H1 (cell line): ENCODE results near the gene PCSK9. TPM values are rescaled to one million over a fixed set of nuclear protein-coding genes. Genes with fewer than 3 reads are reported as not detected.

ENCODE experiments used
- CTCF ChIA-PET: fragments of 300-600 bp; sonication (Branson Sonifier 250); formaldehyde crosslinking; loops from one replicate; lab custom pipeline; 2021; ENCODE audit not compliant: partially characterized antibody; lab: Charles Lee
- POLR2A ChIA-PET: fragments of 300-600 bp; sonication (Branson Sonifier 250); formaldehyde crosslinking; loops from one replicate; lab custom pipeline; 2021; ENCODE audit warnings: inconsistent platforms; ENCODE audit not compliant: partially characterized antibody; lab: Charles Lee
- DNase-seq, 2 experiments: peaks; one replicate each; pipeline versions ENCODE4 v3.0.0 to v3.0.0-alpha.2; 2010 to 2022; ENCODE audit warnings: low spot score in 2 of 2, low read depth in 1 of 2, mixed read lengths in 1 of 2
- FAIRE-seq: peaks from 2 replicates; lab custom pipeline; 2011; peaks lifted over from hg19 to GRCh38; lab: Jason Lieb, UNC
- H2AFZ ChIP-seq: 2 replicates; pipeline ENCODE4 v1.8.1; 2012; ENCODE audit warnings: low read length, inconsistent platforms
- H2AK5ac ChIP-seq: 2 replicates; pipeline ENCODE4 v1.6.1; 2013; ENCODE audit warnings: low read depth, low read length
- H2BK120ac ChIP-seq: replicated peaks from 2 replicates; pipeline ENCODE3; 2013; ENCODE audit warnings: low read depth, low read length, inconsistent platforms
- H2BK12ac ChIP-seq: 2 replicates; pipeline ENCODE4 v1.6.1; 2013; ENCODE audit warnings: low read depth, low read length
- H2BK15ac ChIP-seq: 2 replicates; pipeline ENCODE4 v1.6.1; 2013; ENCODE audit warnings: low read length
- H2BK20ac ChIP-seq: 2 replicates; pipeline ENCODE4 v1.6.1; 2013; ENCODE audit warnings: low read length
- H2BK5ac ChIP-seq: 2 replicates; pipeline ENCODE4 v1.6.1; 2013; ENCODE audit warnings: low read depth, low read length
- H3K14ac ChIP-seq: 2 replicates; pipeline ENCODE4 v1.6.1; 2013; ENCODE audit warnings: inconsistent platforms; ENCODE audit not compliant: insufficient read length
- H3K18ac ChIP-seq: 2 replicates; pipeline ENCODE4 v1.6.1; 2013; ENCODE audit warnings: low read length; ENCODE audit errors: extremely low read depth
- H3K23ac ChIP-seq: 2 replicates; pipeline ENCODE4 v1.6.1; 2013; ENCODE audit warnings: inconsistent platforms; ENCODE audit not compliant: insufficient read length
- H3K23me2 ChIP-seq: 2 replicates; pipeline ENCODE4 v1.6.1; 2013; ENCODE audit warnings: low read depth, low read length
- H3K27ac ChIP-seq: 2 replicates; pipeline ENCODE4 v1.6.1; 2011; ENCODE audit warnings: low read depth, low read length, inconsistent platforms
- H3K27me3 ChIP-seq, 4 experiments: replicated peaks in 1 of 4; 1 replicate in 1 of 4; 2 replicates in 3 of 4; pipeline versions ENCODE4 v1.6.1 to v1.8.1; 2011 to 2013; ENCODE audit warnings: low read length in 3 of 4, mild to moderate bottlenecking in 3 of 4, inconsistent platforms in 2 of 4, mixed read lengths in 2 of 4, moderate library complexity in 1 of 4; ENCODE audit not compliant: control insufficient read depth in 3 of 4, insufficient read depth in 3 of 4; ENCODE audit errors: extremely low read depth in 1 of 4
- H3K36me3 ChIP-seq, 4 experiments: 2 replicates each; pipeline versions ENCODE4 v1.6.1 to v1.8.1; 2011 to 2013; ENCODE audit warnings: mild to moderate bottlenecking in 4 of 4, low read length in 3 of 4, moderate library complexity in 2 of 4, control low read depth in 1 of 4, inconsistent platforms in 1 of 4; ENCODE audit not compliant: insufficient read depth in 4 of 4, control insufficient read depth in 2 of 4
- H3K4ac ChIP-seq: replicated peaks from 2 replicates; pipeline ENCODE3; 2013; ENCODE audit warnings: low read length, low read depth, mixed read lengths, inconsistent platforms; ENCODE audit not compliant: insufficient read length
- H3K4me1 ChIP-seq, 4 experiments: replicated peaks in 1 of 4; 1 replicate in 1 of 4; 2 replicates in 3 of 4; pipeline versions ENCODE4 v1.6.1 to v1.8.1; 2011 to 2013; ENCODE audit warnings: low read length in 3 of 4, inconsistent platforms in 2 of 4, mixed read lengths in 1 of 4; ENCODE audit not compliant: insufficient read depth in 4 of 4, control insufficient read depth in 3 of 4
- H3K4me2 ChIP-seq, 2 experiments: 2 replicates each; pipeline versions ENCODE4 v1.6.1 to v1.8.1; 2011 to 2013; ENCODE audit warnings: low read depth in 2 of 2, low read length in 2 of 2, control low read depth in 1 of 2, inconsistent platforms in 1 of 2, mild to moderate bottlenecking in 1 of 2; ENCODE audit not compliant: insufficient read depth in 1 of 2
- H3K4me3 ChIP-seq, 4 experiments: fragments of 200-600, 300-600 bp in 1 of 4; sonication (generic), shearing (Covaris generic), sonication (Bioruptor Twin) in 1 of 4; 2 replicates each; pipeline versions ENCODE4 v1.5.1 to v1.8.1; 2011 to 2016; ENCODE audit warnings: low read length in 4 of 4, low read depth in 3 of 4, control low read depth in 2 of 4, inconsistent platforms in 2 of 4, mild to moderate bottlenecking in 2 of 4, mixed read lengths in 1 of 4, moderate library complexity in 1 of 4; ENCODE audit not compliant: insufficient read depth in 2 of 4; ENCODE audit errors: extremely low read depth in 1 of 4
- H3K56ac ChIP-seq: replicated peaks from 2 replicates; pipeline ENCODE3; 2013; ENCODE audit warnings: low read depth, mild to moderate bottlenecking, mixed read lengths, low read length, inconsistent platforms; ENCODE audit not compliant: insufficient read length
- H3K79me1 ChIP-seq: 2 replicates; pipeline ENCODE4 v1.6.1; 2013; ENCODE audit warnings: low read depth, low read length, control low read depth
- H3K79me2 ChIP-seq, 2 experiments: 2 replicates each; pipeline versions ENCODE4 v1.6.1 to v1.8.1; 2012 to 2013; ENCODE audit warnings: low read length in 2 of 2, mild to moderate bottlenecking in 2 of 2, inconsistent platforms in 1 of 2; ENCODE audit not compliant: insufficient read depth in 2 of 2, control insufficient read depth in 1 of 2
- H3K9ac ChIP-seq, 4 experiments: replicated peaks in 1 of 4; 1 replicate in 1 of 4; 2 replicates in 3 of 4; pipeline versions ENCODE4 v1.6.1 to v1.8.1; 2011 to 2013; ENCODE audit warnings: low read depth in 3 of 4, low read length in 3 of 4, control low read depth in 2 of 4, mild to moderate bottlenecking in 2 of 4, moderate library complexity in 2 of 4, inconsistent platforms in 1 of 4; ENCODE audit errors: extremely low read depth in 1 of 4
- H3K9me3 ChIP-seq, 2 experiments: 2 replicates each; pipeline versions ENCODE4 v1.6.1 to v1.8.1; 2012 to 2013; ENCODE audit warnings: mild to moderate bottlenecking in 2 of 2, moderate library complexity in 2 of 2, control low read depth in 1 of 2, inconsistent platforms in 1 of 2, low read depth in 1 of 2, low read length in 1 of 2, mixed read lengths in 1 of 2; ENCODE audit not compliant: insufficient read depth in 2 of 2
- H4K20me1 ChIP-seq, 2 experiments: replicated peaks in 1 of 2; 2 replicates each; pipeline versions ENCODE3 to v1.8.1; 2011 to 2013; ENCODE audit warnings: inconsistent platforms in 2 of 2, low read length in 2 of 2, mild to moderate bottlenecking in 1 of 2; ENCODE audit not compliant: insufficient read depth in 2 of 2, control insufficient read depth in 1 of 2
- H4K5ac ChIP-seq: 2 replicates; pipeline ENCODE4 v1.6.1; 2013; ENCODE audit warnings: low read length, low read depth, mixed read lengths, inconsistent platforms; ENCODE audit not compliant: insufficient read length
- H4K8ac ChIP-seq: 2 replicates; pipeline ENCODE4 v1.8.0; 2013; ENCODE audit warnings: mild to moderate bottlenecking, moderate library complexity, low read length, inconsistent platforms; ENCODE audit not compliant: insufficient read depth; ENCODE audit errors: extremely low read depth
- H4K91ac ChIP-seq: replicated peaks from 2 replicates; pipeline ENCODE3; 2013; ENCODE audit warnings: low read length, mixed read lengths, inconsistent platforms; ENCODE audit not compliant: insufficient read length
- CREB1 ChIP-seq: IDR thresholded peaks from 2 replicates; pipeline ENCODE4 v1.6.1; 2012; ENCODE audit warnings: inconsistent platforms
- RBBP5 ChIP-seq: IDR thresholded peaks from 2 replicates; pipeline ENCODE4 v1.7.1; 2012; ENCODE audit warnings: low read depth, mild to moderate bottlenecking, inconsistent platforms, low read length, moderate library complexity, borderline replicate concordance
- WGBS, 2 experiments: shearing (Covaris generic) in 1 of 2; methylation state at CpG; one replicate each; pipeline versions ENCODE4 v1.1.6 to v1.1.7; 2013 to 2015; ENCODE audit warnings: low lambda C conversion rate in 2 of 2, mixed read lengths in 2 of 2, inconsistent platforms in 1 of 2, low coverage in 1 of 2, missing lambda C conversion rate in 1 of 2; ENCODE audit not compliant: insufficient replicate concordance in 2 of 2, insufficient coverage in 1 of 2, insufficient read length in 1 of 2; ENCODE audit errors: extremely low coverage in 1 of 2, missing lambda C conversion rate in 1 of 2; 5-methylcytosine and 5-hydroxymethylcytosine counted together
- polyA plus RNA-seq, 7 experiments: library from polyadenylated mRNA; depleted of rRNA in 3 of 7; stranded (reverse) in 5 of 7; unstranded in 2 of 7; fragments of >200 nt in 5 of 7; fragments of 200-250 nt in 2 of 7; gene quantifications; 1 replicate in 5 of 7; 2 replicates in 1 of 7; 4 replicates in 1 of 7; pipeline versions ENCODE4 v1.2.1 to v1.2.3, GENCODE V29; 2011 to 2013; ENCODE audit warnings: missing spikeins in 2 of 7, mixed read lengths in 2 of 7
- total RNA-seq: library from RNA; stranded (reverse); fragmentation: NEBNext Ultra II Directional; extraction: Animal tissue kit (Norgen Biotek cat#: 25700); gene quantifications from 2 replicates; pipeline ENCODE4 v1.2.1, GENCODE V29; 2021

Gene PCSK9
- total and polyA plus RNA-seq, 2 of the 8 experiments (the other 6 are each of a cell fraction or from before 2014, with no cell fraction given) = 22.3 to 32.3 TPM

GRCh38 chr1:55046871-55047270, 7.5 kb downstream of the PCSK9 start:
- Histone ChIP-seq H3K56ac (no peak overlapping the region), H3K27me3 (no peaks in the 10 kb centered on the region), H3K4ac (no peak overlapping the region), H2BK12ac (no peak overlapping the region), H2AFZ (no peak overlapping the region), H3K23me2 (no peaks in the 10 kb centered on the region), H3K36me3 (peaks cover 0 to 17% (median 0%) of the 10 kb centered on the region in 4 experiments; a peak in 1 of 8 replicates), H3K4me1 (no peaks in the 10 kb centered on the region; a peak in 1 of 7 replicates), H3K4me3 (no peak overlapping the region), H4K8ac (peak overlapping the region; percentile 7; the same call in 1 of the 2 replicates), H3K79me2 (peaks cover 4 to 8% of the 10 kb centered on the region in 2 experiments; a peak in 1 of 4 replicates), H3K14ac (no peak overlapping the region), H3K4me2 (no peak overlapping the region), H4K5ac (no peak overlapping the region), H2BK5ac (no peak overlapping the region; the same call in 1 of the 2 replicates), H2BK120ac (no peak overlapping the region), H4K20me1 (peaks cover 0 to 34% of the 10 kb centered on the region in 2 experiments), H3K27ac (no peak overlapping the region), H2AK5ac (no peak overlapping the region), H3K9ac (no peak overlapping the region), H3K79me1 (no peaks in the 10 kb centered on the region; the same call in none of the 2 replicates), H4K91ac (no peak overlapping the region), H3K23ac (no peak overlapping the region), H3K18ac (no peak overlapping the region), H2BK20ac (no peak overlapping the region), H3K9me3 (no peaks in the 10 kb centered on the region), H2BK15ac (no peak overlapping the region)
- no peak for FAIRE-seq
- ChIA-PET CTCF (interaction anchor here (0.7 to 1.5 kb wide), 4 partner anchors 9 to 139 kb away, joined by 3 to 6 read pairs (median 4); no protein-coding TSS in a partner anchor), POLR2A (no interaction called here)
- WGBS, 2 experiments = 89% methylated on average over 2 of the region's 4 CpGs; no CpG with 5 or more reads in 1 of the 2 experiments
- DNase-seq = no peak
- TF ChIP-seq RBBP5 = no peak
- TF ChIP-seq CREB1 = no peak
